Loucy (cell line): Measurements from ENCODE around the gene BACH2.

ENCODE experiments used
- EZH2phosphoT487 ChIP-seq: fragments of 200-600 bp; IDR thresholded peaks from 2 replicates; pipeline ENCODE4 v1.6.1; 2018; ENCODE audit warnings: antibody characterized with exemption, mild to moderate bottlenecking, moderate library complexity, borderline replicate concordance
- TF ChIP-seq, protein P1 (sequence below): fragments of 200-600 bp; sonication (generic); conservative IDR thresholded peaks from 2 replicates; pipeline ENCODE4 v1.5.1; 2014; ENCODE audit warnings: mild to moderate bottlenecking, antibody characterized with exemption, low read length

DNA sequence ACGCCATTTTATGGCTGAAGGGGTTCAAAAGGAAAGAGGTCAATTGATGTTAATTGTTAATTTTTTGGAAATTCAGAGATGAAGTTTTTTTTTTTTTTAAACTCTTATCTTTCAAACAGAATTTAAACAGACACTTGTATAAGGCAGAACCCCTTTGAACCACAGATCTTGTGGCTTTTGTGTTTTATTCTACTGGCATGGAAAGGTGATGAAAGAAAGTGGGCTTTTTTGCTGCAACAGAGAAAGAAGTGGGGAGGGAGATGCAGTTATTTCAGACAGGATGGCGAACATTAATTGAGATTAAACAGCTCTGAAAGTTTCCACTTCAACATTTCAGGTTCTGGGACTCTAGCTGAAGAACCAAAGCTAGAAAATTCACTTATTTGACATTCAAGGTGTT is 201.5 kb downstream of the BACH2 start:
- TF ChIP-seq, protein P1, sequence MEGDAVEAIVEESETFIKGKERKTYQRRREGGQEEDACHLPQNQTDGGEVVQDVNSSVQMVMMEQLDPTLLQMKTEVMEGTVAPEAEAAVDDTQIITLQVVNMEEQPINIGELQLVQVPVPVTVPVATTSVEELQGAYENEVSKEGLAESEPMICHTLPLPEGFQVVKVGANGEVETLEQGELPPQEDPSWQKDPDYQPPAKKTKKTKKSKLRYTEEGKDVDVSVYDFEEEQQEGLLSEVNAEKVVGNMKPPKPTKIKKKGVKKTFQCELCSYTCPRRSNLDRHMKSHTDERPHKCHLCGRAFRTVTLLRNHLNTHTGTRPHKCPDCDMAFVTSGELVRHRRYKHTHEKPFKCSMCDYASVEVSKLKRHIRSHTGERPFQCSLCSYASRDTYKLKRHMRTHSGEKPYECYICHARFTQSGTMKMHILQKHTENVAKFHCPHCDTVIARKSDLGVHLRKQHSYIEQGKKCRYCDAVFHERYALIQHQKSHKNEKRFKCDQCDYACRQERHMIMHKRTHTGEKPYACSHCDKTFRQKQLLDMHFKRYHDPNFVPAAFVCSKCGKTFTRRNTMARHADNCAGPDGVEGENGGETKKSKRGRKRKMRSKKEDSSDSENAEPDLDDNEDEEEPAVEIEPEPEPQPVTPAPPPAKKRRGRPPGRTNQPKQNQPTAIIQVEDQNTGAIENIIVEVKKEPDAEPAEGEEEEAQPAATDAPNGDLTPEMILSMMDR, result no peak
- no peak for TF ChIP-seq EZH2phosphoT487
